Limb (tissue), 2 donors: ENCODE results near the gene HSPH1.
"Not testable (repeated sequence)": the region's sequence is repeated elsewhere in the genome, so short reads cannot be mapped to it uniquely, and the experiment has no call there.

Experiments used
- DNase-seq, 2 donors: peaks; one replicate each; pipeline ENCODE4 v3.0.0-alpha.2; 2016; ENCODE audit errors: extremely low spot score in 2 of 2

HSPH1 gene

GRCh38 chr13:31097911-31098434 is 63.7 kb downstream of the HSPH1 start:
- DNase-seq = not testable (repeated sequence)

DNA sequence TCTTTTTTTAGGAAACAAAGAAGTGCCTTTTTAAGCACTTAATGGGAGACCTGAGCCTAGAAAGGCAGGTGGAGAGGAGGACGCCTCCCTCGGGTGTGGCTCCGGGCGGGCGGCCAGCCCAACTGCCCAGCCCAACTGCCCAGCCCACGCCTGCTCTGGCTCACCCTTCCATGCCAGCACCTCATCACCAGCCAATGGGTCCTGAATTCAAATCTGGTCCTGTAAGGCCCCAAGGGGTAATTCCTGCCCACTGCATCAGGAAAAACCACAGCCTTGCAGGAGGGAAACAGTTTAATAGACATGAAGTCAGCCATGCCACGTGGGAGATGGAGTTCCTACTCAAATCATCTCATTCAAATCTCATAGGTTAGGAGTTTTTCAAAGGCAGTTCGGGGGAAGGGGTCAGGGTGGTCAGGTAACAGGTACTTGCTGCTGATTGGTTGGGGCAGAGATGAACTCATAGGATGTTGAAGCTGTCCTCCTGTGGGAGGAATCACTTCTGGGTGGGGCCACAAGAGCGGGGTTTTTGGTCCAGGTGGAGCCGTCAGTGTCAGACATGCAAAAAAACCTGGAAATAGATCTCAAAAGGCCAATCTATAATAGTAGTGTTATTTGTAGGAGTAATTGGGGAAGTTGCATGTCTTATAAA is 64.9 kb downstream of the HSPH1 start:
- DNase-seq = no peak

- DNase-seq = no peak
These were observed 67.2 kb downstream of the HSPH1 start for GRCh38 chr13:31094331-31095015.

GRCh38 chr13:31093145-31093885 is 68.4 kb downstream of the HSPH1 start:
- DNase-seq = no peak

- DNase-seq = no peak
These were observed 69.1 kb downstream of the HSPH1 start for GRCh38 chr13:31092646-31093045.

DNA sequence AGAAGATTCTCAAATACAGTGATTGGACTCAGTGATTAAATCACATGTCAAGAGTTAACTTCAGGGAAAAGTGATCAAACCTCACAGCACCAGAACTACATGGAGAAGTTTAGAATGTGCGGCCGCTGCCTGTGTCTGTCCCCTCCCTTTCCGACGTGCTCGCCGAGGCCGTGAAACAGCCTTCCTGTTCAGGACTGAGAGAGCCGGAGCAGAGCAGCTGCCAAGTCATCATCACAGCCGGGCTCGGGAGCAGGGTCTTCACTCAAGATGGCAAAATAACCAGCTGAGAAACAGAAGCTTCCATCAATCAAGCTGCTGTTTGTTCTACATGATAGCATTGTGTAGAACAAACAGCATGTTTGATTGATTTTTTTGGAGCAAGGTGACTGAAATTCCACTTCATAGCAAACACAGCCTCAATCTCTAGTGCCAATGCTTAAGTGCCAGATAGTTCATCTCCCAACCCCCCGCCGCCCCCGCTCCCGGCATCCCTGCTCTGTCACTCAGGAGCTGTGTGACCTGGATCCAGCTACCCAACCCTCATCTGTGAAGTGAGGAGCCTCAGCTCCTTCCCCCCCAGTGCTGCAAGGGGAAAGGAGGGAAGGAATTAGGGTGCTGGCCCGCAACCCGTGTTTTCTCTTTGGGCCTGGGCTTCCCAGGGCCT is 70.6 kb downstream of the HSPH1 start:
- DNase-seq = peak; percentile 60 to 72

DNA sequence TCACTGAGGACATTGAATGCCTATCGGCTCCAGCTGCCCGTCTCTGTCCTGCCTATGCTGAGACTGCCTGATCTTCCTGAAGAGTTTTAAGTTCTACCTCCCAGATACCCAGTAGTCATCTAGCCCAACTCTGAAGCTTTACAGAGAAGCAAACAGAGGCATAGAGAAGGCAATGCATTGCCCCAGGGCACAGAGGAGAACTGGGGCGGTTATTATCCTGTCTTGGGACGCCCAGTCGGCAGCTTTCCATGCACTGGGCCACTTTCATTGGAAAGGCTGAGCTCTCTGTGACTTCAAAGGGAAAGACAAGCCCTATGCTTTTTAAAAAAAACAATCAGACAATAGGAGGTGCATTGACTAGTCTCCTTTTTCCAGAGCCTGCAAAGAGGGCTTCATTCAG is 71.6 kb downstream of the HSPH1 start:
- DNase-seq = no peak

GRCh38 chr13:31089649-31090048 is 72.1 kb downstream of the HSPH1 start:
- DNase-seq = no peak

GRCh38 chr13:31088826-31089420 is 72.8 kb downstream of the HSPH1 start:
- no peak for DNase-seq
